NT2/D1 (cell line): Measurements from ENCODE around the gene RGSL1.

Source experiments
- SUZ12 ChIP-seq: IDR thresholded peaks from 2 replicates; pipeline ENCODE4 v1.6.1; 2011; ENCODE audit not compliant: insufficient read length, insufficient read depth; ENCODE audit errors: extremely low read depth
- YY1 ChIP-seq: IDR thresholded peaks from 2 replicates; pipeline ENCODE4 v1.6.1; 2011; ENCODE audit not compliant: insufficient read length, insufficient read depth
- ZNF274 ChIP-seq: IDR thresholded peaks from 2 replicates; pipeline ENCODE4 v1.6.1; 2011; ENCODE audit warnings: mild to moderate bottlenecking, low read depth, low read length

DNA sequence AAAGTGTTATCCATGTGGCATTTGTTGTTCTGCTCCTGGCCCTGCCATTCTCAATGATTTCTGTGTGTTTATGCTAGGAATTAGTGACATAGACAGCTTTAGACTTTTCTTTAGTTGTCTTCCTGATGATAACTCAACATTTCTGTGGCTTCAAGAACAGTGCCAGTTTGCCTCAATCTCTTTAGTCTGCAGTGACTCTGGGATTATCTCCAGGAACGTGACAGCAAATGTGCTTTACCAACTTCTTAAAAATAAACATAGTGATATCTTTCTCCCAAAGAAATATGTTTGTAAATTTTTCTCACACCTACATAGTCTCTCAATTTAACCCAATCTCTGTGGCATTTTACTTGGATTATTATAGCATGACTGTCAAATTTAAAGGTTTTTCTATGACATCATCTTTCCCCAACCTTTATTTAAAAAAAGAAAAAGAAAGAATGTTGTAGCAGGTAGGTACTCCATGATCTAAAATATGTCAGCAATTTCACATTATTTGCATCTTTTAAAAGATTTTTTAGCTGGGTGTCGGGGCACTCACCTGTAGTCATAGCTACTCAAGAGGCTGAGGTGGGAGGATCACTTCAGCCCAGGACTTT lies 114.6 kb downstream of the RGSL1 start:
- no peak for TF ChIP-seq ZNF274
- no peak for TF ChIP-seq YY1
- TF ChIP-seq SUZ12, result no peak
